HG03097 (cell line): ENCODE results near the gene FAU.

ENCODE experiments used
- ATAC-seq: cut with Tn5 transposase; IDR thresholded peaks from one replicate; pipeline ENCODE4 v1.9.1; 2021; ENCODE audit not compliant: unreplicated experiment, low FRiP score

The FAU gene

DNA sequence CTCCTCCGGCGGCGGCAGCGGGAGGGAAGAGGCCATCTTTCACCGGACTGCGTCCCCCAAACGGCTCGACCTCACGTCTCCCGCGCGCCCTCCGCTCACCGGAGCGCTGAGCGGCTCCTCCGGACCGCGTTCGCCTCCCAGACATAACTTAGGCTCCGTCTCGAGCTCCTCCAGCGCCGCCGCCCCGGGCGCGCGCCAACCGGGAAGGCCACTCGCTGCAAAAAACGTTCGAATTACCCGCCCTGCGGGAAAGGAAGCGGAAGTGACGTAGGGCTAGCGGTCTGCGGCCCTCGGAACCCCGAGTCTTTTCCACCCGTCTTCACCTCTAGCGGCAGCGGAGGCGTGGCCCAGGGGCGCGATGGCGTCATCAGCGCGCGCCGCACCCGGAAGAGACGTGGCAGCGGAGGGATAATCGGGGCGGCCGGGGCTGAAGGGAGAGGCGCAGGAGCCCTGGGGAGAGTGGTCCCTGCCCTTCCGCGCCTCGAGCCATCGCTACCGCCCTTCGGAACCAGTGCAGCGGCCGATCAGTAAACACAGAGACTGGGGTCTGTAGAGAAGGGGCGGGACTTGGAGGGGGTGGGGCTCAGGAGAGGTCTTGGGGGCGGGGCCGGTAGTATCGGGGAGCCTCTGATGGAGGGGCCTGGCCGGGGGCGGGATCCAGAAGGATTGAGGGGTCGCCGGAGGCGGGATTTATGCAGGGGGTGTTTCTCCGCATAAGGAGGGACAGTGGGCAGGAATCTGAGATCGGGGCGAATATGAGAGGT lies 37.9 kb downstream of the FAU start, which contains the start of the genes CDCA5 and ZFPL1:
TSS of gene CDCA5 (minus strand) at position 207 of the 764 bp plus-strand sequence. CDS start at position 145, 62 bp downstream.
TSS of gene ZFPL1 (plus strand) at position 389 of the 764 bp plus-strand sequence. CDS start 477 bp downstream, outside the sequence.
- peak; percentile 73 for ATAC-seq

DNA sequence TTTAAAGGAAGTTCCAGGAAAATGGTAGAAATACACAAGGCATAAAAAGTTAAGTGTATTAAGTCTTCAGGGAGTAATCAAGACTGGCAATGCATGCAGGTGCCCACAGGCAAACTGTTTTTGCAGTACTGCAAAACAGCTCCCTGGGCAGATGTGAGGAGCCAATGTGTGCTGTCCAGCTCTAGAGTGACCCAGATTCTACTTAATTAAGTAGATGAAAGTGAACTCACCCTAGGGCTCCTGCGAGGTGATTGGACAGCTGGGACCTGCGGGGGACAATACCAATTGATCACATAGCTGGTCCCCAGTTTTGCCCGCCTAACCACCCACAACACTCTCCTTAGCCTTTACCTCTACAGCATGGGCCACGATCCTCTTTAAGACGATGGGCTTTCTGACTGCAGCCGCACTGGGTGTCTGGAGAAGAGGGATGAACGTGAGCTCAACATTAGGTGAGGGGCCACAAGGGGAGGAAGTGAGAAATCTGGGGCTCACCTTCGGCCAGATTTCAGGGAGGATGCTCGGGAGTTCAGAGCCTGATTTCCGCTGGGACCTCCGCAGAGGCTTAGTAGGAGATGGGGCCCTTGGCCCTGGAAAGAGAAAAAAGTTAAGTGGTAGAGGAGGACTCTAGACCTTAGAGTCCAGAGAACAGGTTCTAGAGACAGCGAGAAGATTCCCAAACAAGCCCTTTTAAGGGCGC lies 38.6 kb downstream of the FAU start:
- peak; percentile 22 for ATAC-seq

DNA sequence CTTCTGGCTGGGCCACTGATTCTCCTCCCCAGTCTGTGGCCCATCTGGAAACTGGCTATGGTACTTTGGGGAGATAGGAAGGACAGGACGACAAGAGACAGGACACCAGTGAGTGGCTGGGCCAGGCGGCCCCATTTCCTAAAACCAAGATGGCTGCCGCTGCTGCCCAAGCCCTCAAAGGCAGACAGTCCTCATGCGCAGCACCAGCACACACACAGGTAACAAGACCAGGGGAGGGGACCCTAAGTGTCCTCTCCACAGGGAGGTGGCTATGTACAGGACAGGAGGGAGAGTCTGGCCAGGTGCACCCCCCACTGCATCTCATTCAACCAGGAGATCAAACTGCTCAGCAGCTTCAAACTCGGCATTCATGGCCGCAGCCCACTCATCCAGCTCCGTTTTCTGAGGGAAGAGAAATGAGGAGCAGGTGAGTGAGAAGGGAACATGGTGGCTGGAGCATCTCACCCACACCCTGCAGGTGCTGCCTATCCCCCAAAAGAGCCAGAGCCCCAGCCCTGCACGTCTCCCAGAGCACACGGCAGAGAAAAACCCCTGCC lies 43.1 kb downstream of the FAU start:
- ATAC-seq = no peak

DNA sequence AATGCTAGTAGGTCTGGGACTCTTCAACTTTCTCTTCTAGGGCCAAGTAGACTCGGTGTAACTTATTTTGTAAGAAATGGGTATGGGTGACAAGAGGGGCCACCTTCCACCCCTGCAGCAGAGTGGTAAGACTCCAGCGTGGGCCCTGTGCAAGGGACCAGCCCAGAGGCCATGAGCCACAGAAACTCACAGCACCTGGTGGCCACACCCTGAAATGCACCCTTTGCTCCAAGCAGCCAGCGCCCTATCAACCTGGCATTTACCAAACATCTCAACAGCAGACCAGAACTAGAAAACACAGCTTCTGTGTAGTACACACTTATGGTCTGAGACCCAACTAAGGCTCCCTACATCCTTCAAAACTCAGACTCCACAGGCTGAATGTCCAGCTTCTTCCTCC lies 43.8 kb downstream of the FAU start:
- ATAC-seq = no peak

DNA sequence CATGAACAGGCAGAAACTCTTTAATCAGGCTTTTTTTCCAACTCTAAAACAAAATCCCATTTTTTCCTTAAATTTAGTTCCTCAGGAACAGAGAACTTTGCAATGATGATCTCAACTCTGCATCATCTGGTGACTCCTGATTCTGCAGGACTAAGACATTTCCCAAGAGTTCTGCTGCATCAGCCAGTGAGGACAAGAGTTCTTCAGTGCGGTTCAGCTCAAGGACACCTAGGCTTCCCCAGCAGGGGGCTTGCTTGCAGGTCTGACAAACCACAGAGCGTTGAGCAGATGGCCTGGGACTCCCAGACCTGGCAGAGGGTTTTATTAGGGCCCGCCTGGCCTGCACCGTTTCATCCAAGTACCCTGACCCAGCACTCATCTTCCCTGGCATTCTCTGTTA lies 44.5 kb downstream of the FAU start:
- ATAC-seq = no peak

DNA sequence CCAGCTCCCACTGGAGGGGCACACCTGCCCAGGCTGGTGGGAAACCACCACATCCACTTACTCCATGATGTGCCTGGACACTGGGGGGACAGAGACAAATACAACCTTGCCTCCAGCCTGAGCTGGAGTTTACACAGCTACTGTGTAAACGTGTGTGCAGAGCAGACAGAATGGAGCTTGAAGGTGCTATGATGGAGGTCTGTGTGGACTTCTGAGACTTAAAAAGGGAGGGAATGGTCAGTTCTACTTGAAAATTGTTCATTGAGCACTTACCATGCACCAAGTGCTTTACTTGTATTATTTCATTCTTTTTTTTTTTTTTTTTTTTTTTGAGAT lies 49.3 kb downstream of the FAU start:
- ATAC-seq = no peak

DNA sequence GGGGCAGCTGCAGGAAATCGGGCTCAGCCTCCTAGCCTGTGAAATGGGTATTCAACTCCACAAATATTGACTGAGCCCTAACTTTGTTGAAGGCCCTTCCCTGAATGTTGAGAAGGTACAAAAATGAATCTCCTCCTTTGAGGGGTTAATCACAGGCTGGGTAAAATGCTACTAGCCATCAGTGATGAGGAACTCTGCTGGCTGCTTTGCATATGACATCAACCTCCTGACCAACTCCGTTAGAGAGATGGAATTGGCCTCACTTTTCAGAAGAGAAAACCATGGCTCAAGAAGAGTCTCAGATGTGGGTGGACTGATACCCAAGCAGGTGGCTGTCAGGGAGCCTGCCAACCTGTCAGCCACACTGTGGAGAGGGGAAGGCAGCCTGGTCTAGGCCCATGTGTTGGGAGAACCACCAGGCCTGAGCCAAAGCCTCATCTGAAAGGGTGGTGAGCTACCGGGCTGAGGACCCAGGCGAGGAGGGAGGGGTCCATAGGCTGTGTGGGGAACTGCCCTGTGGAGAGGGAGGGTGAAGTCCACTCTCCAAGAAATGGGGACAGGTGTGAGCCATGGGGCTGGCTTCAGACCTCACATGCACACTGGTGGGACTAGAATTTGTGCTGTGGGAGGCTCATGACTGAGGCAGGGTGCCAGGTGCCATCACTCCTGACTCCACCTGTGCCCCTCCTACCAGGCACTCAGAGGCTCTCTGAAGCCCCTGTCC lies 49.9 kb downstream of the FAU start:
- ATAC-seq = no peak
